ENCODE data around the gene TMEM9.

TMEM9 gene

DNA sequence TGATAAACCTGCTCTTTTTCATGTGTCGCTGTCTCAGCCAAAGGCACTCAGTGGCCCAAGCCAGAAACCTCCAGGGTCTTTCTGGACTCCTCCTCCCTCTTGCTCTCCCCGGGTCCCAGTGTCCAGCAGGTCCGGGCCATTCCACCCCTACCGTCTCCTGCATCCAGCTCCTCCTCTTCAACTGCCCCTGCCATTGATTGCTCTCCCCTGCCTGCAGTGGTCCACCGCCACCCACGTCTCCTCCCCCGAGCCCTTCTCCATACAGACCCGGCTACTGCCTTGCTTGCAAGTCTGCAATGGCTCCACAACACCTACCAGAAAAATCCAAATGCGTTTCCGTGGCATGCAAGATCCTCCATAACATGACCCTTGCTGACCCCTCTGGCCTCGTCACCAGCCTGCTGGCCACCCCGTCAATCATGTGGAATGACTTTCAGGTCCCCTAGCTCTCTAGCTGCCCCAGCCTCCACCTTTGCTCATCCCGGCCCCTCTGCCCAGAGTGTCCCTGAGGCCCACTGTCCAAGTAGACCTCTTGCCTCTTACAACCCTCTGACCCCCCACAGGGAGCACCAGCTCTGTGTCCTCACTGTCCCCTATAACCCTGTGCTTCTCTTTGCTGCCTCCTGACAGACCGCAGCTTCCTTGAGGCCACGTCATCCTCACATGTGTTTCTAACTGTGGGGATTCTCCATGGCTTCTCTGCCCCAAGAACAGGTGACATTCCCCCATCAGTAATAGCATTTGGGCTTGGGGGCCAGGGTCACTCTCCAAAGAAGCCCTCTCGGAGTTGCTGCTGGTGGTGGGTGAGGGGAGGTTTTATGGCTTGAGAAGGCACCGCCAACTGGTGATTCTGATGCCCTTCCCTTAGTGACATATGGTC is 57.1 kb downstream of the TMEM9 start:
- no peak for DNase-seq (ENCODE audit: extremely low read depth, insufficient read length)
- Histone ChIP-seq H3K36me3 (ENCODE audit: control insufficient read depth, insufficient read depth, low read length) (no peaks in the 10 kb centered on the region), H3K4me3 (replicated peaks; ENCODE audit: low read depth, low read length) (no peak overlapping the region), H3K27me3 (replicated peaks; ENCODE audit: control insufficient read depth, insufficient read depth, low read length) (peaks cover 6% of the 10 kb centered on the region)
- TF ChIP-seq CTCF (IDR thresholded peaks at IDR 0.05; ENCODE audit: insufficient read depth, low read length, poor library complexity, severe bottlenecking), result no peak

DNA sequence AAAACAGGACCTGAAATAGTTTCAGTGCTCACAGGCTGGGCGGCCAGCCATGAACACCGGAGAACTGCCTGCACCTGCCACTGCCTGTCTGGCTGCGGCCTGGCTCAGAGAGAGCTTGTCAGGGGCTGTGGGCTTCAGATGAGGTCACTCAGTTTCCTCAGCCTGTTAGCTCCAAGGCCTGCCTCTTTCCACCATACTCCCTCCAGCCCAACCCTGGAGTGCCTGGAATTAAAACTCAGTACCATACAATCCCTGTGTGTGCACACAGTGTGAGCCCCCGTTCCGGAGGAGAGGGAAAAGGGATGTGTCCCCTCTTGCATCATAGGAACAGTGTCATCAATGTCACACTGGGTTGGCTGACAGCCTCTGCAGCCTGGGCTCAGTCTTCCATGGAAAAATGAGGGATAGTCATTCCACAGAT is 58.2 kb downstream of the TMEM9 start:
- no peak for DNase-seq (ENCODE audit: extremely low read depth, insufficient read length)

GRCh38 chr1:201095581-201095980 is 58.7 kb downstream of the TMEM9 start:
- H3K4me3 ChIP-seq (replicated peaks; ENCODE audit: low read depth, low read length), result no peak overlapping the region
- H3K36me3 ChIP-seq (ENCODE audit: control insufficient read depth, insufficient read depth, low read length), result no peaks in the 10 kb centered on the region
- DNase-seq (ENCODE audit: extremely low read depth, insufficient read length), result no peak
- H3K27me3 ChIP-seq (replicated peaks; ENCODE audit: control insufficient read depth, insufficient read depth, low read length), result peaks cover 6% of the 10 kb centered on the region
- no peak for TF ChIP-seq CTCF (IDR thresholded peaks at IDR 0.05; ENCODE audit: insufficient read depth, low read length, poor library complexity, severe bottlenecking)

More for the DNA sequence above, 58.2 kb downstream of the TMEM9 start:
- no peak for TF ChIP-seq CTCF (IDR thresholded peaks at IDR 0.05; ENCODE audit: insufficient read depth, low read length, poor library complexity, severe bottlenecking)
- Histone ChIP-seq H3K36me3 (ENCODE audit: control insufficient read depth, insufficient read depth, low read length) (no peaks in the 10 kb centered on the region), H3K27me3 (replicated peaks; ENCODE audit: control insufficient read depth, insufficient read depth, low read length) (peaks cover 6% of the 10 kb centered on the region), H3K4me3 (replicated peaks; ENCODE audit: low read depth, low read length) (no peak overlapping the region)

DNA sequence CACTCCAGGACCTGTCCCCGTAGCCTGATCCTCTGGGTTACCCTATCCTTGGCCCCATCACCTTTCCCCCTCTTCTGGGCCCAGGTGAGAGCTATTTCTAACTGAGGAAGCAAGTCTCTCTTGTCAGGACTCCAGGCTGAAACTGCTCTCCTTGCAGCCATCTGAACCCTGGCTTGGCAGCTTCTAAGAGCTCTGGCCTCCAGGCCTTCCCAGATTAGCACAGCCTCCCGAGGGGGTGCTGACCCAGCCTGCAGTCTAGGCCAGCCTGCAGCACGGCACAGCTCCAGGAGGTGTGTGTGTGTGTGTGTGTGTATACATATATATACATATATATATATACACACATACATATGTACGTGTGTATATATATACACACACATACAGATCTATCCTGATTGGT is 59.4 kb downstream of the TMEM9 start:
- no peaks in the 10 kb centered on the region for H3K36me3 ChIP-seq (ENCODE audit: control insufficient read depth, insufficient read depth, low read length)
- no peak for TF ChIP-seq CTCF (IDR thresholded peaks at IDR 0.05; ENCODE audit: insufficient read depth, low read length, poor library complexity, severe bottlenecking)
- H3K4me3 ChIP-seq (replicated peaks; ENCODE audit: low read depth, low read length), result no peak overlapping the region
- DNase-seq (ENCODE audit: extremely low read depth, insufficient read length), result no peak
- peaks cover 6% of the 10 kb centered on the region for H3K27me3 ChIP-seq (replicated peaks; ENCODE audit: control insufficient read depth, insufficient read depth, low read length)

- Histone ChIP-seq H3K27me3 (replicated peaks; ENCODE audit: control insufficient read depth, insufficient read depth, low read length) (peaks cover 6% of the 10 kb centered on the region), H3K4me3 (replicated peaks; ENCODE audit: low read depth, low read length) (no peak overlapping the region), H3K36me3 (ENCODE audit: control insufficient read depth, insufficient read depth, low read length) (no peaks in the 10 kb centered on the region)
- DNase-seq (ENCODE audit: extremely low read depth, insufficient read length), result no peak
- TF ChIP-seq CTCF (IDR thresholded peaks at IDR 0.05; ENCODE audit: insufficient read depth, low read length, poor library complexity, severe bottlenecking), result no peak
These were observed 60.3 kb downstream of the TMEM9 start for GRCh38 chr1:201093962-201094361.

All from GM06990 (cell line).